ENCODE data around the gene KCNMB2. TPM values are rescaled to one million over a fixed set of nuclear protein-coding genes. Genes with fewer than 3 reads are reported as not detected.

KCNMB2 gene
- total RNA-seq, 1 experiment from 2014 or later, result not detected

DNA sequence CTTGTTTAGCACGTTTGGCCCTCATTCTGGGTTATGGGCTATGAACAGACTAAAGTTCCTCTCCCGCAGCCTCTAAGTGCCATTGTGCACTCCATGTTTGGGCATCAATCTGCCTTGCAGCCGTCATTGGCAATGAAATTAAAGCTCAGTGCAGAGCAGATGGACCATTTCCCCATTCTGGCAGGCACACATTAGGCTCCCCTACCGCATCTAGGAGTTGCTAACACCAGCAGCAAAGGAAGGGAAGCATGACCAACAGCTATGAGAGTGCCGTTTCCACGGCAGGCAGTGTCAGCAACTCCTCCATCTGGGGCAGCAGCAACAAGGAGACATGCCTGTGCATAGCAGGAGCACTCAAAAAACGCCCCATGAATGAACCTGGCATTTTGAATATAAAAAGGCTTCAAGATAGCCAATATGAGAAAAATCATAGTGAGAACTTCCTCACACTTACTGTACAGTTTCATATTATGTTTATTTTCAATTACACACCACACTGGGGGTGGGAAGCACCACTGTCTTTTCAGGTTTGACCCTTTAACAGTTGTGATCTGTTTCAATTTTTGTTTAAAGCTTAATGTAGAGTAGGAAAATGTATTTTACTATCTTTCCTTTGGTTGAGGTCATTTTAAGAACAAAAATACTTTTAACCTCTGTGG lies 218.7 kb downstream of the KCNMB2 start:
- BruUV-seq (replicated peaks), result no TSS peak
- H3K9me3 ChIP-seq, result no peaks in the 10 kb centered on the region
- Mint-ChIP-seq H3K27ac (ENCODE audit: unreplicated experiment) (no peak overlapping the region), H3K36me3 (ENCODE audit: insufficient read depth, unreplicated experiment) (no peaks in the 10 kb centered on the region), H3K4me3 (ENCODE audit: unreplicated experiment) (no peak overlapping the region), H3K4me1 (ENCODE audit: low read depth, unreplicated experiment) (no peaks in the 10 kb centered on the region), H3K9me3 (ENCODE audit: unreplicated experiment) (no peaks in the 10 kb centered on the region), H3K27me3 (ENCODE audit: insufficient read depth, unreplicated experiment) (no peaks in the 10 kb centered on the region)
- H3K27me3 ChIP-seq (replicated peaks; ENCODE audit: control insufficient read depth, insufficient read depth, low read length), result no peaks in the 10 kb centered on the region
- intact Hi-C loops (cut with micrococcal nuclease; ENCODE audit: unreplicated experiment), result no loop called here
- H3K4me1 ChIP-seq, result no peaks in the 10 kb centered on the region
- DNase-seq, result no peak
- ChIA-PET CTCF (no interaction called here), POLR2A (no interaction called here)
- no peak overlapping the region for H3K4me3 ChIP-seq (ENCODE audit: low read depth, low read length)
- TF ChIP-seq, protein P1, sequence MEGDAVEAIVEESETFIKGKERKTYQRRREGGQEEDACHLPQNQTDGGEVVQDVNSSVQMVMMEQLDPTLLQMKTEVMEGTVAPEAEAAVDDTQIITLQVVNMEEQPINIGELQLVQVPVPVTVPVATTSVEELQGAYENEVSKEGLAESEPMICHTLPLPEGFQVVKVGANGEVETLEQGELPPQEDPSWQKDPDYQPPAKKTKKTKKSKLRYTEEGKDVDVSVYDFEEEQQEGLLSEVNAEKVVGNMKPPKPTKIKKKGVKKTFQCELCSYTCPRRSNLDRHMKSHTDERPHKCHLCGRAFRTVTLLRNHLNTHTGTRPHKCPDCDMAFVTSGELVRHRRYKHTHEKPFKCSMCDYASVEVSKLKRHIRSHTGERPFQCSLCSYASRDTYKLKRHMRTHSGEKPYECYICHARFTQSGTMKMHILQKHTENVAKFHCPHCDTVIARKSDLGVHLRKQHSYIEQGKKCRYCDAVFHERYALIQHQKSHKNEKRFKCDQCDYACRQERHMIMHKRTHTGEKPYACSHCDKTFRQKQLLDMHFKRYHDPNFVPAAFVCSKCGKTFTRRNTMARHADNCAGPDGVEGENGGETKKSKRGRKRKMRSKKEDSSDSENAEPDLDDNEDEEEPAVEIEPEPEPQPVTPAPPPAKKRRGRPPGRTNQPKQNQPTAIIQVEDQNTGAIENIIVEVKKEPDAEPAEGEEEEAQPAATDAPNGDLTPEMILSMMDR (IDR thresholded peaks at IDR 0.05; ENCODE audit: insufficient read depth in 1 of 2, low read depth in 1 of 2, low read length in 1 of 2, severe bottlenecking in 1 of 2, unreplicated experiment in 1 of 2), result no peak
- no peaks in the 10 kb centered on the region for H3K36me3 ChIP-seq (ENCODE audit: control insufficient read depth, insufficient read depth, low read length)

DNA sequence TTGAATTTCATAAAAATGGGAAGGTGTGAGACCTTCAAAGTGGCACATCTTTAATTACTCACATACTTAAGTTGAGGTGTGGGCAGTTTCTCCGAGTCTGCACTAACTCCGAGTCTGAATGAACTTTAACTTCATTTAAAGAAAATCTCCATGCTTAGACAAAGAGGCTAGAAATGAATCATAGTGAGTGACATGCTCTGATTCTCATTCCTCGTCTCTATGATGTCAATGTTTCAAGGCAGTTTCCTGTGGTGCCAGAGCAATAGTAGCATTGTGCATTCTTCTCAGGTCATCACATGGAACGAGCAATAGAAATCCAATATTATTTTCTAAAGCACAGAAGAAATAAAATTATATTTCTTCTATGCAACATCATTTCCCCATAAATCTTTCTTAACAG lies 224.8 kb downstream of the KCNMB2 start:
- no peaks in the 10 kb centered on the region for H3K36me3 Mint-ChIP-seq (ENCODE audit: insufficient read depth, unreplicated experiment)
- Histone ChIP-seq H3K27me3 (replicated peaks; ENCODE audit: control insufficient read depth, insufficient read depth, low read length) (no peaks in the 10 kb centered on the region), H3K4me1 (no peaks in the 10 kb centered on the region), H3K4me3 (ENCODE audit: low read depth, low read length) (no peak overlapping the region), H3K9me3 (no peaks in the 10 kb centered on the region), H3K36me3 (ENCODE audit: control insufficient read depth, insufficient read depth, low read length) (no peaks in the 10 kb centered on the region)
- H3K27ac Mint-ChIP-seq (ENCODE audit: unreplicated experiment), result no peak overlapping the region
- ChIA-PET POLR2A (no interaction called here), CTCF (no interaction called here)
- no TSS peak for BruUV-seq (replicated peaks)
- H3K4me3 Mint-ChIP-seq (ENCODE audit: unreplicated experiment), result no peak overlapping the region
- H3K9me3 Mint-ChIP-seq (ENCODE audit: unreplicated experiment), result no peaks in the 10 kb centered on the region
- TF ChIP-seq, protein P1 (IDR thresholded peaks at IDR 0.05; ENCODE audit: insufficient read depth in 1 of 2, low read depth in 1 of 2, low read length in 1 of 2, severe bottlenecking in 1 of 2, unreplicated experiment in 1 of 2), result no peak
- no peak for DNase-seq
- no peaks in the 10 kb centered on the region for H3K4me1 Mint-ChIP-seq (ENCODE audit: low read depth, unreplicated experiment)
- intact Hi-C loops (cut with micrococcal nuclease; ENCODE audit: unreplicated experiment), result no loop called here
- no peaks in the 10 kb centered on the region for H3K27me3 Mint-ChIP-seq (ENCODE audit: insufficient read depth, unreplicated experiment)

DNA sequence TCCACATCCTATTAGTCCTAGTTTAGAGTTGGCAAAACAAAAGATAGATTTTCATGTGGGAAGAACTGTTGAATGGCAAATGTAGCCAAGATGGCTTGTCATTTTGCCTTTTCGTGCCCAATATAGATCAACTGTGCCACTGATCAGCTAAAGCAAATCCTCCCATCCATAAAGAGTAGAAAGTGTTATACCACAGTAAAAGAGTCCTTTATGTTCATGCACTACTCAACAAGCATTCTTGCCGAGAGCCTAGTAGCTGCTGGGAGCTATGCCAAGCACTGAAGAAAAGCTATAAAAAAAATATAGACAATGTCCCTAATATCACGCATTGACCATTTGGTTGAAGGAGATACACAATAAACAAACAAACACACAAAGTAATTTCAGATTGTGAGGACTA lies 225.2 kb downstream of the KCNMB2 start:
- CTCF ChIA-PET, result no interaction called here
- H3K9me3 Mint-ChIP-seq (ENCODE audit: unreplicated experiment), result no peaks in the 10 kb centered on the region
- no peaks in the 10 kb centered on the region for H3K27me3 Mint-ChIP-seq (ENCODE audit: insufficient read depth, unreplicated experiment)

More for the DNA sequence above, 225.2 kb downstream of the KCNMB2 start:
- H3K4me3 Mint-ChIP-seq (ENCODE audit: unreplicated experiment), result no peak overlapping the region
- H3K36me3 Mint-ChIP-seq (ENCODE audit: insufficient read depth, unreplicated experiment), result no peaks in the 10 kb centered on the region
- POLR2A ChIA-PET, result no interaction called here
- no peak overlapping the region for H3K4me3 ChIP-seq (ENCODE audit: low read depth, low read length)
- BruUV-seq (replicated peaks), result no TSS peak
- TF ChIP-seq, protein P1 (IDR thresholded peaks at IDR 0.05; ENCODE audit: insufficient read depth in 1 of 2, low read depth in 1 of 2, low read length in 1 of 2, severe bottlenecking in 1 of 2, unreplicated experiment in 1 of 2), result no peak
- H3K9me3 ChIP-seq, result no peaks in the 10 kb centered on the region
- no peak overlapping the region for H3K27ac Mint-ChIP-seq (ENCODE audit: unreplicated experiment)
- no peaks in the 10 kb centered on the region for H3K4me1 Mint-ChIP-seq (ENCODE audit: low read depth, unreplicated experiment)
- no peaks in the 10 kb centered on the region for H3K27me3 ChIP-seq (replicated peaks; ENCODE audit: control insufficient read depth, insufficient read depth, low read length)
- no peak for DNase-seq
- H3K4me1 ChIP-seq, result no peaks in the 10 kb centered on the region
- H3K36me3 ChIP-seq (ENCODE audit: control insufficient read depth, insufficient read depth, low read length), result no peaks in the 10 kb centered on the region
- intact Hi-C loops (cut with micrococcal nuclease; ENCODE audit: unreplicated experiment), result no loop called here

All from Caco-2 (cell line).